Activated CD8-positive, alpha-beta T cell treated with anti-CD3 and anti-CD28 coated beads for 36 hours (primary cell): ENCODE data around the gene AGBL1. TPM values are rescaled to one million over a fixed set of nuclear protein-coding genes. Genes with fewer than 3 reads are reported as not detected.

Experiments used
- ATAC-seq: fragments of 200-7000 bp; cut with Tn5 transposase; one replicate; pipeline ENCODE4 v1.10.0; 2021; ENCODE audit warnings: mild to moderate bottlenecking, moderate library complexity
- CTCF ChIA-PET: fragments of 350-600 bp; sonication (Branson Sonifier 250); formaldehyde crosslinking; loops from one replicate; lab custom pipeline; 2021; ENCODE audit warnings: antibody characterized with exemption; lab: Charles Lee
- POLR2A ChIA-PET: fragments of 350-600 bp; sonication (Branson Sonifier 250); formaldehyde crosslinking; loops from one replicate; lab custom pipeline; 2021; ENCODE audit warnings: antibody characterized with exemption; lab: Charles Lee
- DNase-seq: peaks from one replicate; pipeline ENCODE4 v3.0.0-alpha.2; 2020
- H3K27ac Mint-ChIP-seq: one replicate; pipeline ENCODE4 v1.8.0; 2021; ENCODE audit warnings: mild to moderate bottlenecking, mixed read lengths
- H3K27me3 Mint-ChIP-seq: one replicate; pipeline ENCODE4 v1.8.0; 2021; ENCODE audit warnings: mixed read lengths
- H3K36me3 Mint-ChIP-seq: one replicate; pipeline ENCODE4 v1.8.0; 2021; ENCODE audit warnings: low read depth, mixed read lengths
- H3K4me1 Mint-ChIP-seq: one replicate; pipeline ENCODE4 v1.8.0; 2021; ENCODE audit warnings: low read depth, mixed read lengths
- H3K4me3 Mint-ChIP-seq: one replicate; pipeline ENCODE4 v1.8.0; 2021; ENCODE audit warnings: mild to moderate bottlenecking, moderate library complexity, mixed read lengths
- H3K9me3 Mint-ChIP-seq: one replicate; pipeline ENCODE4 v1.8.0; 2021; ENCODE audit warnings: mixed read lengths
- CTCF ChIP-seq: fragments of 200-600 bp; IDR thresholded peaks from one replicate; pipeline ENCODE4 v1.8.0; 2022; ENCODE audit warnings: antibody characterized with exemption, mild to moderate bottlenecking
- intact Hi-C: fragments of 100-400 bp; cut with micrococcal nuclease; formaldehyde crosslinking; loops from one replicate; pipeline ENCODE4 v1.10.0; 2022
- total RNA-seq, 2 experiments: library from RNA; stranded (reverse); gene quantifications; one replicate each; pipeline ENCODE4 v1.2.3, GENCODE V29; 2021

The AGBL1 gene
- total RNA-seq, 2 experiments from 2014 or later, result not detected

- Mint-ChIP-seq H3K4me3 (no peak overlapping the region), H3K36me3 (no peaks in the 10 kb centered on the region), H3K4me1 (no peaks in the 10 kb centered on the region), H3K27ac (no peak overlapping the region), H3K27me3 (peaks cover 2% of the 10 kb centered on the region), H3K9me3 (peaks cover 1% of the 10 kb centered on the region)
- ChIA-PET POLR2A (no interaction called here), CTCF (no interaction called here)
- ATAC-seq (no peak), DNase-seq (no peak)
- intact Hi-C loops, result no loop called here
- TF ChIP-seq CTCF, result no peak
Observed at GRCh38 chr15:86773736-86774135, 694.1 kb downstream of the AGBL1 start.

- POLR2A ChIA-PET, result no interaction called here
- H3K4me3 Mint-ChIP-seq, result no peak overlapping the region
- no peaks in the 10 kb centered on the region for H3K4me1 Mint-ChIP-seq
- DNase-seq (no peak), ATAC-seq (no peak)
- H3K9me3 Mint-ChIP-seq, result peaks cover 1% of the 10 kb centered on the region
- intact Hi-C loops, result no loop called here
- CTCF ChIA-PET, result no interaction called here
- no peak for TF ChIP-seq CTCF
- no peaks in the 10 kb centered on the region for H3K27me3 Mint-ChIP-seq
- no peak overlapping the region for H3K27ac Mint-ChIP-seq
- H3K36me3 Mint-ChIP-seq, result no peaks in the 10 kb centered on the region
Observed at GRCh38 chr15:86776145-86776544, 696.5 kb downstream of the AGBL1 start.

GRCh38 chr15:86796521-86796920, 716.9 kb downstream of the AGBL1 start:
- H3K4me3 Mint-ChIP-seq, result no peak overlapping the region
- ATAC-seq, result no peak
- no peak for TF ChIP-seq CTCF
- no peaks in the 10 kb centered on the region for H3K4me1 Mint-ChIP-seq
- DNase-seq, result no peak
- H3K27ac Mint-ChIP-seq, result no peak overlapping the region
- H3K27me3 Mint-ChIP-seq, result peaks cover 2% of the 10 kb centered on the region
- H3K9me3 Mint-ChIP-seq, result no peaks in the 10 kb centered on the region
- POLR2A ChIA-PET, result no interaction called here
- no peaks in the 10 kb centered on the region for H3K36me3 Mint-ChIP-seq
- CTCF ChIA-PET, result no interaction called here
- intact Hi-C loops, result no loop called here

GRCh38 chr15:86797135-86797534, 717.5 kb downstream of the AGBL1 start:
- ChIA-PET CTCF (no interaction called here), POLR2A (no interaction called here)
- DNase-seq, result no peak
- Mint-ChIP-seq H3K9me3 (no peaks in the 10 kb centered on the region), H3K4me1 (no peaks in the 10 kb centered on the region), H3K27ac (no peak overlapping the region), H3K36me3 (no peaks in the 10 kb centered on the region), H3K4me3 (no peak overlapping the region), H3K27me3 (peaks cover 2% of the 10 kb centered on the region)
- no peak for TF ChIP-seq CTCF
- intact Hi-C loops, result no loop called here
- ATAC-seq, result no peak

- no peaks in the 10 kb centered on the region for H3K9me3 Mint-ChIP-seq
- TF ChIP-seq CTCF, result no peak
- intact Hi-C loops, result no loop called here
- POLR2A ChIA-PET, result no interaction called here
- no peak for ATAC-seq
- DNase-seq, result no peak
- H3K27ac Mint-ChIP-seq, result no peak overlapping the region
- H3K4me3 Mint-ChIP-seq, result no peak overlapping the region
- peaks cover 4% of the 10 kb centered on the region for H3K27me3 Mint-ChIP-seq
- H3K36me3 Mint-ChIP-seq, result no peaks in the 10 kb centered on the region
- CTCF ChIA-PET, result no interaction called here
- H3K4me1 Mint-ChIP-seq, result no peaks in the 10 kb centered on the region
Observed at GRCh38 chr15:86799226-86799625, 719.6 kb downstream of the AGBL1 start.
